Inflammatory macrophage (primary cell): ENCODE data around the gene SPATA9.
A peak's percentile ranks its signal among the peaks of the same experiment; 100 is the strongest.

Experiments
- DNase-seq, 2 donors: peaks; one replicate each; pipeline ENCODE4 v3.0.0-alpha.2; 2020 to 2022
- total RNA-seq, 18 experiments: gene quantifications; one replicate each; lab custom pipeline; 2026; ENCODE audit warnings: mixed read lengths in 6 of 18, inconsistent platforms in 2 of 18; lab: John Stamatoyannopoulos, UW

The SPATA9 gene
- total RNA-seq, result 0 to 0.30 (median 0.16) reads per million in 18 experiments

- no peak for DNase-seq
Measured at GRCh38 chr5:95682891-95683290, at the start of gene SPATA9. SPATA9 (minus strand) TSS chr5:95682991; CDS start chr5:95682854, 137 bp downstream.

DNA sequence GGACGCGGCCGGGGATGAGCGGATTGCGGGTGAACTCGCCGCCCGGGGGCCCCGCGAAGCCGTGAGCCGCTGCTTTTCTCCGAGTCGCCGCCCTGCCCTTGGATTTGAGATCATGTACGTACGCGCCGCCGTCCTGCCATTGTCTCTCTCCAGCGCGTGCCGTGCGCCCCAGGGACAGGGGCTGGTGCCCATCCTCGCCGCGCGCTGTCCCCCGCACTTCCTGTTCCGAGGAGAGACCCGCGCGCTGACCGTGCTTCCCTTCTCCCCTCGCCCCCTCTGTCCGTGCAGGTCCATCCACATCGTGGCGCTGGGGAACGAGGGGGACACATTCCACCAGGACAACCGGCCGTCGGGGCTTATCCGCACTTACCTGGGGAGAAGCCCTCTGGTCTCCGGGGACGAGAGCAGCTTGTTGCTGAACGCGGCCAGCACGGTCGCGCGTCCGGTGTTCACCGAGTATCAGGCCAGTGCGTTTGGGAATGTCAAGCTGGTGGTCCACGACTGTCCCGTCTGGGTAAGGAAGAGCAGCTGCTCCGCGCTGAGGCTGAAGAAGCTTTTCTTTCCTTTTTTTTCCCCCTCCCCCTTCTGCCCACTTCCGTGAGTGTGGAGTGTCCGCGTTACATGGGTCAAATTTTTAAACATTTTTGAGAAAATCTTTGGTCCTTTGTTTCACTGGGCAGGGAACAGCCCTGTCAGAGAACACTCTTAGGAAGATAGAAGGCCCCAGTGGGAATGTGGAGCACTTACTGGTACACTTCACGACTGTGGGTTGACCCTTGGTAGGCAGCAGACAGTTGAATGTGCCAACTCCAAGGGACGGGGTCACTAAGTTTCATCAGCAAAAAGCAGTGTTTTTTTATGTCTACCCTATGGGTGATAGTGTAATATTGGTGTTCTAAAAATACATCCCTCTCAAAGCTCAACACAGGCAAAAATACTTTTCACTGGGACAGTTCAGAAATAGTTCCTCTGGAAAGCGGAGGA is 49.1 kb upstream of the SPATA9 start:
- DNase-seq, result peak; percentile 27 to 36

DNA sequence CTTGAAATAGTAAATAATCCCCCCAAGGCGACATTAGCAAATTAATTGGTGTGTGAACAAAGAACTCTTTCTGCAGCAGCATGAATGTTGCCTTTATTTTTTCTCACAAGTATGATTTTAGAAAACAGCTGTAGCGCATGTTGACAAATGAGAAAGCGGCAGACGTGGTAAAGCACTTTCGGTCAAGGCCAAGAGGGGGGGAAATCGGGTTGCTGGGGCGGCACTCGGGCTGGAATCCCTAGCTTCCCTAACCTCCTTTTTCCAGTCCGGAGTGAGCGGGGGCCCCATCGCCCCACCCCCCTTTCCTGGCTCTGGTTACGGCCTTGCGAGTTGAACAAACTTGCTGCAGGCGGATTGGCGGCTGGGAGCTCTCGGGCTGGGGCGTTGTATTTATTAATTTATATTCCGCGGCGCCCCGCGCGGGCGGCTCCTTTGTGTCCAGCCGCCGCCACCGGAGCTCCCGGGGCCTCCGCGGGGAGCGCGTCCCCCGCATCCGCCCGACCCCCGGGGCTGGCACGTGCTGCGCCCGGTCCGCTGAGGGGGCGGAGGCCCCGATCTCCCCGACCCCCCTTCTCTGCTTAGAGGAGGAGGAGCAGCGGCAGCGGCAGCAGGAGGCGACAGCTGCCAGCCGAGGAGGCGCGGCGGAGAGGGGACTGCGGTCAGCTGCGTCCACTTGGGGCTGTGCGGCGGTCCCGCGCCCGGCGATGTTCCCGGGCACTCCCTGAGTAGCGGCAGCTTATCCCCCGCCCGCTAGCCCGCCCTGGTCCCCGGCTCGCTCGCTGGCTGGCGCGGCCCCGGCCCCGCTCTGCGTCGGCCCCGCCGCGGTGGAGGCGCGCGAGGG is 48.2 kb upstream of the SPATA9 start, which contains the start of gene RHOBTB3:
TSS of gene RHOBTB3 (plus strand) at position 607 of the 841 bp plus-strand sequence. CDS start 347 bp downstream, outside the sequence.
- peak; percentile 55 to 59 for DNase-seq

DNA sequence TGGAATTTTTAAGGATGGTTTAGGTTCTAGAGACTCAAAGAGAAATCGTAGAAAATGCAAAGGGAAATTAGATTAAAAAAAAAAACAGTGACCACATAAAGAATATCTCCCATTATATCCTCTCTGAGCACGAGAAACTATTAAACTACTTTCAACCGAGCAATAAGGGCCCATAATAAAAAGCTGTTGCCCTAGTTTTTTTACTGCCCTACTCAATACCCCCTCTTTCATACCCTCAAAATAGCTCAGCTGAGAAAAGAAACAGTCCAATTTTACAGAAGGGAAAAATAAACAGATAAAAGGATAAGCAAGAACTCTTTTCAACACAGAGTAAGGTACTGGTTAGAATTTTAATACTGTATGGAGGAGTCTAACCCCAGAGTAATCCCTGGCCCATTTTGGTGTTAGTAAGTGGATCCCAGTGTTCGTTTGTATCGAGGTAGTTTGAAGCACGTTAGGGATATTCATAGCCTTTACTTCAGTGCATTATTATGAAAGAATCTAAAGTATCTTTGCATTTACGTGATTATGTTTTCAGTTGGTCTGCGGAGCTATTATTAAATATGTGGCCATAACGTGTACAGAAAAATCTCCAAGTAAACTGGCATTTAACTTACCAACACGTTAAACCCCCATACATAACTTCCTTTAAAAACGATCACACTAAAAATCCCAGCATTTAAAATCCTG is 47.4 kb upstream of the SPATA9 start:
- no peak for DNase-seq

GRCh38 chr5:95729115-95730010 is 46.6 kb upstream of the SPATA9 start:
- DNase-seq, result no peak

GRCh38 chr5:95728494-95729114 is 45.8 kb upstream of the SPATA9 start:
- DNase-seq, result peak in 1 of 2 donors; percentile 21

DNA sequence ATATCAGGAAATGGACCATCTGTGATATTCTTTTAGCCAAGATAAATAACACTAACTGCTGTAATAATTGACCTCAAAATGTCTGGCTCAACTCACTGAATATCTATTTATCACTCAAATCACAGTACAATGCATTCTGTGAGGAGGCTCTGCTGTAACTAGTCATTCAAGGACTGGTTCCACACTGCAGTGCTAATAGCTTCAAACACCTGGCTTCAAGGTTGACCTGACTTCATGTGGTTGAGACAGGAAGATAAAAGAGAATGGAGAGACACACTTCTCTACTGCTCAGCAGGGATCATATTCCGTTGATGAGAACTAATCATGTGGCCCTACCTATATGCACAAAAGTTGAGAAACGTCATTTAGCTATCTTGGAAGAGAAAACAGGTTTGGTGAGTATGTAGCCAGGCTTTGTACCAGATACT is 45.0 kb upstream of the SPATA9 start:
- DNase-seq, result no peak

DNA sequence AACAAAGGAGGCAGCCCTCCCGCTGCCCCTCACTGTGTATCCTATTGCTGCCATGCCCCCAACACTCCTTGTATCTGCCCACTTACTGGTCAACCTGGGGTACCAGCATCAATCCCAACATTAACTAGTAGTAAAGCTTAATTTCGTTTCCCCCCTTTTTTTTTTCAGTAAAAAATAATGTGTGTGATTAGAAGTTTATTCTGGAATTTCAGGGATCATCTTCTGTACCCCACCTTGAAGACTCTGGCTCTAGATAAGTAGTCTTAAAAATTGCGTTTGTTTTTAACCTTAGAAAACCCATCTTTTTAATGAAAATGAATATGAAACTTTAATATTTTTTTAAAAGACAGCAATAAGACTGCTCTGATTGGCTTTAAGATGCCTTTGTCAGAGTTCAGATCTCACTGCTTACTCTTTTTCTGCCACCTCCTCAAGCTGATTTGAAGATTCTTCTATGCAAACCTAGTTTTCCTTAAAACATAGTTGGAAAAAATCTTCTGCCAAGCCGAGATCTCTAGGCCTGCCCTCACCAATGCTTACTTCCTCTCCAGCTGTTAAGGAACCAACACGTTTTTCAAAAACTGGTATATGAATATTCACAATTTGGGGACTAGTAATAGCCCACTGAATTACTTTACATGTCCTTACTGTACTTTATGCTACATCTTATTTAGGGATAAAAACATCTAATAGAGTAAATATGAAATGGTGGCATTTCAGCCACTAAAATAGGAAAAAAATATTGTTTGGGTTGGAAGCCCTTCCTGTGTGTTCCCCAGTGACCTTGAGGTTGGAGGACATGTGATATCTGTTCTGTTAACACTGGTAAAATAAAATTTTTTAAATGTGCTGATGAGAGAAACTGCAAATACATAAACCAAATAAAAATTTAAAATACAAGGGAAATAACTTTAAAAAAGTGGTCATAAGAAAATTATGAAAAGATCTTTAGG is 44.3 kb upstream of the SPATA9 start:
- DNase-seq, result no peak

DNA sequence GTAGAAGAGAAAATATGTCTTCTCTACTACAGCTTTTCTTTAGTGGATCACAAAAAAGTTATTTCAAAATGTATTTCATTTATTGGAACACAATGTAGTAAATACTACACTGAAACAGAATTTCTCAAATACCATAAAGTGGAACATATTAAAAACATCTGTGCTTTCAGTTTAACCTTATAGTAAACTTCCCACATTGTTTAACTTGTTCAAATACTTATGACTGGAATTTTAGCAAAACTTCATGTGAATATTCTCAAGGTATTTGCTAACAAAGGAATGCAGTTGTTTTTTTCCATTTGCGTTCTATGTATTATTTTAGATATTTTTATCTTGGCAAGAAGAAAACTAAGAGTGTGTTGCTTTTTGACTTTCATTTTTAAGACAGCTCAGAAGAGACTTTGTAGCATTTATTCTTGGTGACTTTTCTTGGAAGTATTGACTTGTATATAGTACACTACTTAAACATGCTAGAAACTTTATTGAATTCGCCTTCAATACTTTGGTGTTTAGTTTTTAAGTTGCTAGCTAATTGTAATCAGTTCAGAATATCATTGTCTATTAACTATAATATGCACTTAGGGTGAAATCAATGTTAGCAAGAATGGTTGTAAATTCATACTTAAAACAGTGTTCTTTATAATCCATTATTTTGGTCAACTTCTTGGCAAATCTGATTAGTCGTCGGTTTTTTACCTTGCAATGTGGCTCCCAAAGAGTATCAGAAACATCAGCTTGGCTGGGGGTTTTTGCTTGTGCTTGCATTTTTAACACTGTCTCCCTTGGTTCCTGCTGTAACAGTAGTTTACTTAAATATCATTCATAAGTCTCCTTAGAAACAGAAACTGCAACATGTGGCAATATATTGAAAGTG is 43.4 kb upstream of the SPATA9 start:
- no peak for DNase-seq

GRCh38 chr5:95725071-95725820 is 42.5 kb upstream of the SPATA9 start:
- DNase-seq, result no peak

- DNase-seq, result no peak
Measured at GRCh38 chr5:95723632-95724369, 41.0 kb upstream of the SPATA9 start.

DNA sequence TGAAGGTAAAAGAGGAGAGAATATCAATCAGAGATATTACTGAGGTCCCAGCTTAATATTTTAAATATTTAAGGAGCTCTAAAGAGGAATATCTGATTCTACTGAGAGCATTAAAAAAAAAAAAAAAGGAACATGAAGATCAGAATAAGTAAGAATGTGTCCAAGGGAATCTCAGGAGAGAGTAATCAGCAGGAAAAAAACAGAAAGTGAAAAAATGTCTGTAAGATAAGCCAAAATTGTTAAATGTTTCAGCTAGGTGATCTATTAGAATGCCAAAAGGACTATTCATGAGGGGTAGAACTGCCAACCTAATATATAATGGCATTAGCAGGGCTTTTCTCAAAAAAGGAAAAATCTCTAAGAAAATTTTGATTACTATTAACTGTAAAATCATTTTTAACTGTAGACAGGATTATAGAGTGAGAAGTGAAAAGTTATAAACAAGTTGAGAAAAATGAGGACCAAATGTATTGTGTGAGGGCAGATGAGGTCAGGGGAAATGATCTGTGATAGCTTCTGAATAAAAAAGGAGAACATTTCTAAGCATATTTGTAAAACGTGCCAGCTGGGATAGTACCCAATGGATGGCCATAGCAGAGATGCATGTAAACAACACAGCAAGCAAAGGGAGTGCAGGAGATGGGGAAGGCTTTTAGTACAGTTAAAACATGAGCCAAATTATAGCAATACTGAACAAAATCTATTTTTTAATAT is 38.9 kb upstream of the SPATA9 start:
- no peak for DNase-seq

DNA sequence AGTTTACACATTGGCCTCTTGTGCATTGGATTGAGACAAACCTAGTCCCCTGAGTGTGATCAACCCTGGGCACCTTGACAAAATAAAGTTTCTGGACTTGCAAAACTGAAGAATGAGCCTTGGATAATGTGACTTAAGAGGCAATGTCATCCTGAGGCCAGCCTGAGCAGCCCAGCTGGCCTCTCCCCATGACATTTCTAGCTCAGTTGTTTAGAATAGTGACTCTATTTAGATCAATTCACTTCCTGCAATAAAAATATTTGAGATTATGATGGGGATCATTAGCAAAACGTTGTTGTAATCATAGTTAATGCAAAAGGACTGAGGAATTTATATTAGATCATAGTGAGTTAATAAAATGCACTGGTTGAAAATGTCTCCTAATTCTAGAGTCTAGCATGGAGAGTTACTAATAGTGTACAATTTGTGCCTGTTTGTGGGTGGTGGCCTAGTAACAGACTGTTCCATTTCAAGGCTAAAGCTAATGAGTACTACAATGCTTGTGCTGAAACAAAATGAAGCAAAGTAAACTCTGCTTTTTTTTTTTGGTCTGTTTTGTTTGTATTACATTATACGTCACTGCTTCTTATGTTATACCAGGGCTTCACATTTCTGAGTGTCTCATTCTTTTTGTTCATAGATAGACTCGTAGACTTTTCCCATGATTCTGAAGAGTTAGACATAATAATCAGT is 37.4 kb upstream of the SPATA9 start:
- no peak for DNase-seq

- no peak for DNase-seq
Measured at GRCh38 chr5:95718738-95719137, 35.9 kb upstream of the SPATA9 start.

DNA sequence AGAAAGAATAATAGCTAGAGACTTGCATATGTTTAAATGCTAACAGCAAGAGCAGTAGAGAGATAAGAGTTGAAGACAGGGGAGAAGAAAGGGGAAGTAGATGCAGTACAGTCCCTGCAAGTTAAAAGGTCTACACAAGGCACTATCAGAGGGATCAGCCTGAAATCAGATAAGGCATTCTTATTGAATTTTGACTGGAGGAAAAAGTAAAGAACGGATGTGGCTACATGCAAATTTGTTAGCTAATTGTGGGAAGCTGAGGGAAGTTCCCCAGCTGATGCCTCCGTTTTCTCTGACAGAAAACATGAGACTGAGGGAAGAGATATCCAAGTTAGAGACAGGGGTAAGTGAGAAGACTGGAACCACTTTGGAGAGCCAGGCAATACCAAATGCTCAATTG is 35.4 kb upstream of the SPATA9 start:
- peak; percentile 12 to 15 for DNase-seq

DNA sequence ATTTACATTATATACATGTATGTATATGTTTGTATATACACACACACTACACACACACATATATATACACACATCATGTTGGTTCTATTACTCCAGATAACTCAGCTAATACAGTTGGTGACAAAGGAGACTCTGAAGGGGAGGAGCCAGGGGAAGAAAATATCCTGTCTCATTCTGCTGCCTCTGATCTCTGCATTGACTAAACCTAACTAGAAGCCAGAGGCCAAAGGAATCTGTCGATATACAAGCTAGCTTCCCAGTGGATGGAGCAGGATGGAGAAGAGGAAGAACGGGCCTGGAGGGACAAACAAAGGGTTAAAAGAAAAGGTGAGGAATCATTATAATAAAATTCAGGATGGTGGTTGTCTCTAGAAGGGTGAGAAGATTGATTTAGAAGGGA is 34.6 kb upstream of the SPATA9 start:
- DNase-seq, result no peak
